Caco-2 (cell line): ENCODE data around the gene NOX5. TPM values are rescaled to one million over a fixed set of nuclear protein-coding genes. Genes with fewer than 3 reads are reported as not detected.
A peak's percentile ranks its signal among the peaks of the same experiment; 100 is the strongest.

ENCODE experiments used
- BruUV-seq: library from RNA; stranded (reverse); fragments of 400-500 nt; replicated peaks from 2 replicates; lab custom pipeline; 2021; lab: Mats Ljungman, UMichigan
- CTCF ChIA-PET: fragments of 300-600 bp; sonication (Branson Sonifier 250); formaldehyde crosslinking; loops from one replicate; lab custom pipeline; 2022; ENCODE audit warnings: antibody characterized with exemption; lab: Charles Lee
- POLR2A ChIA-PET: fragments of 300-600 bp; sonication (Branson Sonifier 250); formaldehyde crosslinking; loops from one replicate; lab custom pipeline; 2022; ENCODE audit warnings: antibody characterized with exemption; lab: Charles Lee
- DNase-seq, 2 experiments: peaks; one replicate each; pipeline versions ENCODE4 v3.0.0 to v3.0.0-alpha.2; 2020 to 2022
- H3K27me3 ChIP-seq: replicated peaks from 2 replicates; pipeline ENCODE4 v1.6.0; 2011; ENCODE audit warnings: low read length; ENCODE audit not compliant: control insufficient read depth, insufficient read depth
- H3K36me3 ChIP-seq: 2 replicates; pipeline ENCODE4 v1.5.1; 2011; ENCODE audit warnings: low read length; ENCODE audit not compliant: control insufficient read depth, insufficient read depth
- H3K4me1 ChIP-seq: fragments of 250-450 bp; sonication (Bioruptor Pico); 2 replicates; pipeline ENCODE4 v1.5.1; 2020; ENCODE audit warnings: mild to moderate bottlenecking
- H3K4me3 ChIP-seq: 2 replicates; pipeline ENCODE4 v1.5.1; 2011; ENCODE audit warnings: low read depth, mild to moderate bottlenecking, control low read depth, low read length
- H3K9me3 ChIP-seq: fragments of 250-450 bp; sonication (Bioruptor Pico); 2 replicates; pipeline ENCODE4 v1.5.1; 2020; ENCODE audit warnings: mild to moderate bottlenecking, moderate library complexity
- H3K27ac Mint-ChIP-seq: one replicate; pipeline ENCODE4 v1.8.0; 2022; ENCODE audit warnings: mixed read lengths; ENCODE audit not compliant: unreplicated experiment
- H3K27me3 Mint-ChIP-seq: one replicate; pipeline ENCODE4 v1.8.0; 2022; ENCODE audit warnings: mixed read lengths; ENCODE audit not compliant: insufficient read depth, unreplicated experiment
- H3K36me3 Mint-ChIP-seq: one replicate; pipeline ENCODE4 v1.8.0; 2022; ENCODE audit warnings: mild to moderate bottlenecking, mixed read lengths; ENCODE audit not compliant: insufficient read depth, unreplicated experiment
- H3K4me1 Mint-ChIP-seq: one replicate; pipeline ENCODE4 v1.8.0; 2022; ENCODE audit warnings: low read depth, mixed read lengths; ENCODE audit not compliant: unreplicated experiment
- H3K4me3 Mint-ChIP-seq: one replicate; pipeline ENCODE4 v1.8.0; 2022; ENCODE audit warnings: mild to moderate bottlenecking, moderate library complexity, mixed read lengths; ENCODE audit not compliant: unreplicated experiment
- H3K9me3 Mint-ChIP-seq: one replicate; pipeline ENCODE4 v1.8.0; 2022; ENCODE audit warnings: mixed read lengths; ENCODE audit not compliant: unreplicated experiment
- intact Hi-C: fragments of 100-400 bp; cut with micrococcal nuclease; formaldehyde crosslinking; loops from one replicate; pipeline ENCODE4 v1.10.0; 2022; ENCODE audit not compliant: unreplicated experiment
- total RNA-seq: library from RNA; stranded (reverse); gene quantifications from 2 replicates; pipeline ENCODE4 v1.2.3, GENCODE V29; 2022
- TF ChIP-seq, protein P1 (sequence below), 2 experiments: fragments of 200-600 bp in 1 of 2; IDR thresholded peaks; 1 replicate in 1 of 2; 2 replicates in 1 of 2; pipeline versions ENCODE4 v1.5.1 to v1.8.0; 2011 to 2022; ENCODE audit warnings: antibody characterized with exemption in 1 of 2, control low read depth in 1 of 2, inconsistent platforms in 1 of 2, low read depth in 1 of 2, low read length in 1 of 2, mild to moderate bottlenecking in 1 of 2, moderate library complexity in 1 of 2; ENCODE audit not compliant: insufficient read depth in 1 of 2, severe bottlenecking in 1 of 2, unreplicated experiment in 1 of 2

The NOX5 gene
- total RNA-seq, 1 experiment from 2014 or later, result 0.05 TPM

DNA sequence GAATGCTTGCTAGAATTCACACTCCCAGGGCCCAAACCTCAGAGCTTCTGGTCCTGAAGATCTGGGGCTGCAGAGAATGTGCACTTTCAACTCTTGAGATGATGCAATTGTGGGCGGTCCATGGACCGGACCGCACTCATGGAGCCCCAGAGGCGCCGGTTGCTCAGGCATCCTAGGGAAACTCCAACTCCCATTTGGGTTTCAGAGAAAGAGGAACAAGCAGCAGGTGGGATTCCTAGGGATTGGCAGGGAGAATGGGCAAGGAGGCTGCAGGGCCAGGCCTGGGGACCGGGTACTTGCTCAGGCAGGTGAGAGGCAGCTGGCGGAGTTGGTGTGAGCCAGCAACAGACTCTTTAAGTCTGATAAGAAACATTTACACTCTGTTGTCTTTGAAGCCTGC lies 3.5 kb downstream of the NOX5 start:
- H3K4me1 ChIP-seq, result no peaks in the 10 kb centered on the region; the same call in 1 of the 2 replicates
- Mint-ChIP-seq H3K4me3 (peak overlapping the region; percentile 56), H3K36me3 (no peaks in the 10 kb centered on the region), H3K27me3 (no peaks in the 10 kb centered on the region), H3K27ac (peak overlapping the region; percentile 63), H3K4me1 (peaks cover 9% of the 10 kb centered on the region), H3K9me3 (no peaks in the 10 kb centered on the region)
- ChIA-PET POLR2A (no interaction called here), CTCF (no interaction called here)
- TF ChIP-seq, protein P1, sequence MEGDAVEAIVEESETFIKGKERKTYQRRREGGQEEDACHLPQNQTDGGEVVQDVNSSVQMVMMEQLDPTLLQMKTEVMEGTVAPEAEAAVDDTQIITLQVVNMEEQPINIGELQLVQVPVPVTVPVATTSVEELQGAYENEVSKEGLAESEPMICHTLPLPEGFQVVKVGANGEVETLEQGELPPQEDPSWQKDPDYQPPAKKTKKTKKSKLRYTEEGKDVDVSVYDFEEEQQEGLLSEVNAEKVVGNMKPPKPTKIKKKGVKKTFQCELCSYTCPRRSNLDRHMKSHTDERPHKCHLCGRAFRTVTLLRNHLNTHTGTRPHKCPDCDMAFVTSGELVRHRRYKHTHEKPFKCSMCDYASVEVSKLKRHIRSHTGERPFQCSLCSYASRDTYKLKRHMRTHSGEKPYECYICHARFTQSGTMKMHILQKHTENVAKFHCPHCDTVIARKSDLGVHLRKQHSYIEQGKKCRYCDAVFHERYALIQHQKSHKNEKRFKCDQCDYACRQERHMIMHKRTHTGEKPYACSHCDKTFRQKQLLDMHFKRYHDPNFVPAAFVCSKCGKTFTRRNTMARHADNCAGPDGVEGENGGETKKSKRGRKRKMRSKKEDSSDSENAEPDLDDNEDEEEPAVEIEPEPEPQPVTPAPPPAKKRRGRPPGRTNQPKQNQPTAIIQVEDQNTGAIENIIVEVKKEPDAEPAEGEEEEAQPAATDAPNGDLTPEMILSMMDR (IDR thresholded peaks at IDR 0.05; ENCODE audit: insufficient read depth in 1 of 2, low read depth in 1 of 2, low read length in 1 of 2, severe bottlenecking in 1 of 2, unreplicated experiment in 1 of 2), result no peak
- DNase-seq, result peak in 1 of 2 experiments; percentile 29
- no peak overlapping the region for H3K4me3 ChIP-seq
- no TSS peak for BruUV-seq
- intact Hi-C loops, result no loop called here
- no peaks in the 10 kb centered on the region for H3K27me3 ChIP-seq
- no peaks in the 10 kb centered on the region for H3K36me3 ChIP-seq
- H3K9me3 ChIP-seq, result no peaks in the 10 kb centered on the region

DNA sequence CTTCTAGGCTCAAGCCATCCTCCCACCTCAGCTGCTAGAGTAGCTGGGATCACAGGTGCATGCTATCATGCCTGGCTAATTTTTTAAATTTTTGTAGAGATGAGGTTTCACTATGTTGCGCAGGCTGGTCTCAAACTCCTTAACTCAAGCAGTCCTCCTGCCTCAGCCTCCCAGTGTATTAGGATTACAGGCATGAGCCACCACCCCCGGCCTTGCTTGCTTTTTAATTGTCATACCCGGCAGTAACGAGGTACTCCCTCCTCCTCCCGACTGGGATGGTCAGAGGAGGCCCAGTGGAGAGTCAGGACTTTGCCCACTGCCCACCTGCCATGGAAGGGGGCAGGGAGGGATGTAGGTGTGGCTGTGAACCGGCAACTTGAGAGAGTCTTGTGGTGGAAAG lies 4.5 kb downstream of the NOX5 start:
- Histone ChIP-seq H3K4me3 (no peak overlapping the region), H3K36me3 (no peaks in the 10 kb centered on the region), H3K27me3 (no peaks in the 10 kb centered on the region), H3K9me3 (no peaks in the 10 kb centered on the region), H3K4me1 (no peaks in the 10 kb centered on the region; the same call in 1 of the 2 replicates)
- ChIA-PET CTCF (no interaction called here), POLR2A (no interaction called here)
- no peak overlapping the region for H3K4me3 Mint-ChIP-seq
- no peaks in the 10 kb centered on the region for H3K36me3 Mint-ChIP-seq
- H3K4me1 Mint-ChIP-seq, result peaks cover 9% of the 10 kb centered on the region
- no peak overlapping the region for H3K27ac Mint-ChIP-seq
- no peaks in the 10 kb centered on the region for H3K27me3 Mint-ChIP-seq
- no peak for DNase-seq
- intact Hi-C loops, result no loop called here
- H3K9me3 Mint-ChIP-seq, result no peaks in the 10 kb centered on the region
- TF ChIP-seq, protein P1 (IDR thresholded peaks at IDR 0.05; ENCODE audit: insufficient read depth in 1 of 2, low read depth in 1 of 2, low read length in 1 of 2, severe bottlenecking in 1 of 2, unreplicated experiment in 1 of 2), result no peak
- no TSS peak for BruUV-seq

DNA sequence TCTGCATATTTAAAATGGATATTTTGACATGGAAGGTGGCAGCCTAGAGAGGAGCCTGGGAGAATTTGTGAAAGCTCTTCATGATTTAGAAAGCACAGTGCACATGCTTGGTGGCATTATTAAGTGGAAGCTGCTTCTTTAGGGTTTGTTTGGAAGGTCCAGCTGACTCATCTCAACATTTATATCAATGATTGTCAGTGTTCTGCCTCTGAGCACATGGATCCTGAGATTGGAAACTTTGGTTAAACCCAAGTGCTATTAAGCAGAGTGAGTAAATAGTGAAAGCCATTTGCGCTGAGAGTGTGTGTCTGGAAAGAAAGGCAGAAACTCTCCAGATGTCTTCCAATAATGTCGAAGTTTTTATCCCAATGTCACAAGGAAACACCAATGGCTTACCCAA lies 7.4 kb downstream of the NOX5 start:
- no peak overlapping the region for H3K27ac Mint-ChIP-seq

More for the DNA sequence above, 7.4 kb downstream of the NOX5 start:
- Mint-ChIP-seq H3K9me3 (no peaks in the 10 kb centered on the region), H3K36me3 (no peaks in the 10 kb centered on the region), H3K4me1 (peaks cover 9% of the 10 kb centered on the region), H3K4me3 (no peak overlapping the region), H3K27me3 (no peaks in the 10 kb centered on the region)
- H3K4me3 ChIP-seq, result no peak overlapping the region
- POLR2A ChIA-PET, result no interaction called here
- no peaks in the 10 kb centered on the region for H3K27me3 ChIP-seq
- no peaks in the 10 kb centered on the region for H3K9me3 ChIP-seq
- no peaks in the 10 kb centered on the region; the same call in 1 of the 2 replicates for H3K4me1 ChIP-seq
- no TSS peak for BruUV-seq
- no peaks in the 10 kb centered on the region for H3K36me3 ChIP-seq
- CTCF ChIA-PET, result no interaction called here
- DNase-seq, result no peak
- TF ChIP-seq, protein P1 (IDR thresholded peaks at IDR 0.05; ENCODE audit: insufficient read depth in 1 of 2, low read depth in 1 of 2, low read length in 1 of 2, severe bottlenecking in 1 of 2, unreplicated experiment in 1 of 2), result no peak
- intact Hi-C loops, result no loop called here
